ENCODE results near the gene GSC2. TPM values are rescaled to one million over a fixed set of nuclear protein-coding genes. Genes with fewer than 3 reads are reported as not detected.

The GSC2 gene
- polyA plus RNA-seq, 3 donors: not detected

GRCh38 chr22:19130959-19131684, 19.0 kb downstream of the GSC2 start, which contains the start of gene TSSK2:
Gene TSSK2 (plus strand): TSS chr22:19131308. CDS start chr22:19131400, 92 bp downstream.
- 95% methylated on average over 27 of the region's 27 CpGs for WGBS (ENCODE audit: insufficient coverage)
- peaks cover 43 to 50% of the 10 kb centered on the region in 2 donors for H3K36me3 Mint-ChIP-seq
- Histone ChIP-seq H3K4me3 (replicated peaks in 1 of 3; ENCODE audit: low read depth in 2 of 3, low read length in 3 of 3) (no peak within 1 kb of the TSS), H3K79me2 (ENCODE audit: insufficient read depth, low read length) (no peaks in the 10 kb centered on the region), H3K36me3 (replicated peaks in 1 of 2; ENCODE audit: control insufficient read depth in 1 of 2, insufficient read depth in 2 of 2, low read length in 2 of 2) (peaks cover 46 to 53% of the 10 kb centered on the region in 2 donors), H3K9ac (ENCODE audit: insufficient read depth, low read length, poor library complexity, severe bottlenecking) (no peak within 1 kb of the TSS), H3K9me3 (replicated peaks in 1 of 2; ENCODE audit: control insufficient read depth in 1 of 2, insufficient read depth in 1 of 2, low read length in 2 of 2) (no peaks in the 10 kb centered on the region), H3K4me2 (replicated peaks; ENCODE audit: extremely low read depth, low read length, poor library complexity, severe bottlenecking) (no peak within 1 kb of the TSS), H2AFZ (ENCODE audit: insufficient read depth, low read depth, low read length, poor library complexity, severe bottlenecking) (no peak within 1 kb of the TSS), H4K20me1 (ENCODE audit: insufficient read depth, low read length) (no peaks in the 10 kb centered on the region), H3K27me3 (ENCODE audit: control insufficient read depth in 2 of 2, insufficient read depth in 2 of 2, low read length in 2 of 2) (no peaks in the 10 kb centered on the region), H3K4me1 (ENCODE audit: control insufficient read depth in 1 of 2, insufficient read depth in 2 of 2, low read length in 2 of 2) (no peaks in the 10 kb centered on the region), H3K27ac (ENCODE audit: low read depth in 1 of 2, low read length in 2 of 2) (no peak within 1 kb of the TSS)
- H3K4me1 Mint-ChIP-seq: peaks cover 1% of the 10 kb centered on the region
- DNase-seq: no peak
- no peaks in the 10 kb centered on the region for H3K9me3 Mint-ChIP-seq
- peak within 1 kb of the TSS in 2 of 7 donors; percentile 0 to 39 for H3K27ac Mint-ChIP-seq
- H3K27me3 Mint-ChIP-seq (ENCODE audit: low read depth in 3 of 3): peaks cover 0 to 3% (median 2%) of the 10 kb centered on the region in 3 donors
- intact Hi-C loops (cut with micrococcal nuclease): no loop called here
- H3K4me3 Mint-ChIP-seq: no peak within 1 kb of the TSS
- TF ChIP-seq CTCF (IDR thresholded peaks at IDR 0.05): no peak

- DNase-seq: no peak
- Histone ChIP-seq H3K79me2 (ENCODE audit: insufficient read depth, low read length) (no peaks in the 10 kb centered on the region), H3K9me3 (replicated peaks in 1 of 2; ENCODE audit: control insufficient read depth in 1 of 2, insufficient read depth in 1 of 2, low read length in 2 of 2) (no peaks in the 10 kb centered on the region), H3K9ac (ENCODE audit: insufficient read depth, low read length, poor library complexity, severe bottlenecking) (no peak overlapping the region), H3K4me2 (replicated peaks; ENCODE audit: extremely low read depth, low read length, poor library complexity, severe bottlenecking) (no peak overlapping the region), H3K36me3 (replicated peaks in 1 of 2; ENCODE audit: control insufficient read depth in 1 of 2, insufficient read depth in 2 of 2, low read length in 2 of 2) (peaks cover 36 to 42% of the 10 kb centered on the region in 2 donors), H3K4me3 (replicated peaks in 1 of 3; ENCODE audit: low read depth in 2 of 3, low read length in 3 of 3) (no peak overlapping the region), H3K4me1 (ENCODE audit: control insufficient read depth in 1 of 2, insufficient read depth in 2 of 2, low read length in 2 of 2) (no peaks in the 10 kb centered on the region), H3K27ac (ENCODE audit: low read depth in 1 of 2, low read length in 2 of 2) (no peak overlapping the region), H2AFZ (ENCODE audit: insufficient read depth, low read depth, low read length, poor library complexity, severe bottlenecking) (no peak overlapping the region), H3K27me3 (ENCODE audit: control insufficient read depth in 2 of 2, insufficient read depth in 2 of 2, low read length in 2 of 2) (no peaks in the 10 kb centered on the region), H4K20me1 (ENCODE audit: insufficient read depth, low read length) (no peaks in the 10 kb centered on the region)
- Mint-ChIP-seq H3K27ac (no peak overlapping the region), H3K9me3 (peaks cover 0 to 3% (median 0%) of the 10 kb centered on the region in 7 donors), H3K36me3 (peaks cover 34 to 39% of the 10 kb centered on the region in 2 donors), H3K4me3 (no peak overlapping the region), H3K27me3 (ENCODE audit: low read depth in 3 of 3) (peaks cover 0 to 3% (median 2%) of the 10 kb centered on the region in 3 donors), H3K4me1 (peaks cover 1% of the 10 kb centered on the region)
- WGBS (ENCODE audit: insufficient coverage): 98% methylated on average over 7 of the region's 8 CpGs
- intact Hi-C loops (cut with micrococcal nuclease): no loop called here
- no peak for TF ChIP-seq CTCF (IDR thresholded peaks at IDR 0.05)
These were observed 20.2 kb downstream of the GSC2 start for GRCh38 chr22:19129871-19130270.
